Liver (tissue), 9 donors: ENCODE results near the gene APBB1. TPM values are rescaled to one million over a fixed set of nuclear protein-coding genes. Genes with fewer than 3 reads are reported as not detected.
A peak's percentile ranks its signal among the peaks of the same experiment; 100 is the strongest.

Experiments
- DNase-seq: peaks from one replicate; pipeline ENCODE4 v3.0.0-alpha.2; 2017; ENCODE audit warnings: low spot score
- H3K27ac ChIP-seq, 2 donors: one replicate each; pipeline ENCODE4 v1.7.0; 2013; ENCODE audit warnings: inconsistent platforms in 2 of 2, low read length in 2 of 2, control low read depth in 1 of 2, low read depth in 1 of 2, mild to moderate bottlenecking in 1 of 2
- H3K27me3 ChIP-seq, 4 donors: one replicate each; pipeline versions ENCODE4 v1.6.1 to v1.7.0; 2013; ENCODE audit warnings: low read length in 3 of 4, inconsistent platforms in 1 of 4, mild to moderate bottlenecking in 1 of 4, moderate library complexity in 1 of 4; ENCODE audit not compliant: control insufficient read depth in 4 of 4, insufficient read depth in 4 of 4
- H3K36me3 ChIP-seq, 4 donors: one replicate each; pipeline versions ENCODE4 v1.6.1 to v1.7.0; 2013; ENCODE audit warnings: low read length in 3 of 4, mild to moderate bottlenecking in 3 of 4, low read depth in 1 of 4, moderate library complexity in 1 of 4; ENCODE audit not compliant: control insufficient read depth in 4 of 4, insufficient read depth in 3 of 4
- H3K4me1 ChIP-seq, 4 donors: one replicate each; pipeline versions ENCODE4 v1.6.1 to v1.7.0; 2013; ENCODE audit warnings: low read length in 3 of 4, mild to moderate bottlenecking in 3 of 4, moderate library complexity in 1 of 4; ENCODE audit not compliant: control insufficient read depth in 4 of 4, insufficient read depth in 4 of 4
- H3K4me3 ChIP-seq, 3 donors: one replicate each; pipeline versions ENCODE4 v1.6.1 to v1.7.0; 2013; ENCODE audit warnings: low read length in 3 of 3, control low read depth in 1 of 3, low read depth in 1 of 3, mild to moderate bottlenecking in 1 of 3
- H3K9ac ChIP-seq, 2 donors: one replicate each; pipeline ENCODE4 v1.7.0; 2013; ENCODE audit warnings: low read length in 2 of 2, mild to moderate bottlenecking in 2 of 2, moderate library complexity in 2 of 2, control low read depth in 1 of 2, low read depth in 1 of 2
- H3K9me3 ChIP-seq, 4 donors: one replicate each; pipeline versions ENCODE4 v1.6.1 to v1.7.0; 2013; ENCODE audit warnings: low read length in 3 of 4; ENCODE audit not compliant: control insufficient read depth in 4 of 4
- ATF3 ChIP-seq: IDR thresholded peaks from 2 replicates; pipeline ENCODE4 v1.6.1; 2016; ENCODE audit warnings: antibody characterized with exemption
- CTCF ChIP-seq: fragments of 150-350 bp; IDR thresholded peaks from 2 replicates; pipeline ENCODE4 v1.5.1; 2017; ENCODE audit warnings: improper control_type of control experiment, low read depth, low read length; ENCODE audit not compliant: missing input control
- FOXA2 ChIP-seq: IDR thresholded peaks from 2 replicates; pipeline ENCODE4 v1.6.1; 2016; ENCODE audit warnings: antibody characterized with exemption
- GABPA ChIP-seq, 2 donors: IDR thresholded peaks in 1 of 2; conservative IDR thresholded peaks in 1 of 2; 2 replicates each; pipeline ENCODE4 v1.6.1; 2016; ENCODE audit warnings: antibody characterized with exemption in 2 of 2, mild to moderate bottlenecking in 1 of 2, moderate library complexity in 1 of 2
- HNF4A ChIP-seq, 2 donors: conservative IDR thresholded peaks; 2 replicates each; pipeline ENCODE4 v1.6.1; 2016; ENCODE audit warnings: antibody characterized with exemption in 2 of 2, mild to moderate bottlenecking in 2 of 2
- JUND ChIP-seq, 2 donors: IDR thresholded peaks; 2 replicates each; pipeline ENCODE4 v1.6.1; 2016; ENCODE audit warnings: antibody characterized with exemption in 2 of 2
- MAX ChIP-seq: IDR thresholded peaks from 2 replicates; pipeline ENCODE4 v1.6.1; 2016; ENCODE audit warnings: antibody characterized with exemption
- RAD21 ChIP-seq, 2 donors: IDR thresholded peaks; 2 replicates each; pipeline ENCODE4 v1.6.1; 2016; ENCODE audit warnings: antibody characterized with exemption in 2 of 2, mild to moderate bottlenecking in 2 of 2
- REST ChIP-seq: IDR thresholded peaks from 2 replicates; pipeline ENCODE4 v1.6.1; 2016; ENCODE audit warnings: antibody characterized with exemption, mild to moderate bottlenecking
- SP1 ChIP-seq: IDR thresholded peaks from 2 replicates; pipeline ENCODE4 v1.6.1; 2018; ENCODE audit warnings: antibody characterized with exemption, mild to moderate bottlenecking
- YY1 ChIP-seq: IDR thresholded peaks from 2 replicates; pipeline ENCODE4 v1.6.1; 2016; ENCODE audit warnings: antibody characterized with exemption, mild to moderate bottlenecking
- ZBTB33 ChIP-seq: IDR thresholded peaks from 2 replicates; pipeline ENCODE4 v1.6.1; 2016; ENCODE audit warnings: antibody characterized with exemption
- WGBS: extraction: QIAGEN DNeasy Blood & Tissue Kit; methylation state at CpG from one replicate; pipeline ENCODE4 v1.1.7; 2013; 5-methylcytosine and 5-hydroxymethylcytosine counted together
- polyA plus RNA-seq, 2 donors: library from polyadenylated mRNA; stranded (reverse) in 1 of 2; unstranded in 1 of 2; fragments of 200-250 nt in 1 of 2; fragments of >200 nt in 1 of 2; fragmentation: Nextera tagmentation in 1 of 2; extraction: Ambion mirVana in 1 of 2; gene quantifications; one replicate each; pipeline versions ENCODE4 v1.2.1 to v1.2.3, GENCODE V29; 2013 to 2015
- total RNA-seq, 2 donors: library from RNA; depleted of rRNA; stranded (reverse); fragments of >200 nt; gene quantifications; one replicate each; pipeline ENCODE4 v1.2.3, GENCODE V29; 2014
- donor health status: healthy.
- donor health status: healthy.
- donor health status: healthy.
- donor health status: healthy.
- donor health status: healthy.

Gene APBB1
- total and polyA plus RNA-seq, 4 donors = 2.5 to 8.6 (median 6.3) TPM

GRCh38 chr11:6362873-6363678, 55.8 kb downstream of the APBB1 start:
- peak; percentile 71 for DNase-seq

More at GRCh38 chr11:6362873-6363678, 55.8 kb downstream of the APBB1 start:
- H3K4me3 ChIP-seq = no peak overlapping the region
- WGBS = 67% methylated on average over 6 of the region's 6 CpGs
- no peaks in the 10 kb centered on the region for H3K9me3 ChIP-seq
- no peak overlapping the region for H3K9ac ChIP-seq
- no peaks in the 10 kb centered on the region for H3K27me3 ChIP-seq
- TF ChIP-seq YY1 (no peak), FOXA2 (no peak), SP1 (no peak), ZBTB33 (no peak), HNF4A (conservative IDR thresholded peaks at IDR 0.05) (peak in 1 of 2 donors; percentile 10), RAD21 (IDR thresholded peaks at IDR 0.05) (peak; percentile 94), MAX (no peak), ATF3 (no peak), CTCF (peak; percentile 90), GABPA (IDR thresholded peaks at IDR 0.05 in 1 of 2, conservative IDR thresholded peaks at IDR 0.05 in 1 of 2) (no peak), JUND (IDR thresholded peaks at IDR 0.05) (no peak), REST (no peak)
- no peaks in the 10 kb centered on the region for H3K36me3 ChIP-seq
- H3K4me1 ChIP-seq = peaks cover 0 to 29% (median 21%) of the 10 kb centered on the region in 4 donors
- no peak overlapping the region for H3K27ac ChIP-seq
